SK-N-SH treated with all-trans-retinoic acid at 6 μM for 48 hours (cell line): ENCODE measurements around the gene CPVL.

Source experiments
- BACH2 ChIP-seq: fragments of 250-450 bp; sonication (Bioruptor Pico); IDR thresholded peaks from 2 replicates; pipeline ENCODE4 v1.9.0; 2021; ENCODE audit warnings: mild to moderate bottlenecking, borderline replicate concordance
- CREB5 ChIP-seq: fragments of 250-450 bp; sonication (Bioruptor Pico); IDR thresholded peaks from 2 replicates; pipeline ENCODE4 v1.5.1; 2020; ENCODE audit warnings: low read depth, mild to moderate bottlenecking, moderate library complexity
- CSDC2 ChIP-seq: fragments of 250-450 bp; sonication (Bioruptor Pico); IDR thresholded peaks from 2 replicates; pipeline ENCODE4 v1.5.0; 2020; ENCODE audit warnings: mild to moderate bottlenecking, moderate library complexity
- PATZ1 ChIP-seq: fragments of 250-450 bp; sonication (Bioruptor Pico); IDR thresholded peaks from 2 replicates; pipeline ENCODE4 v1.8.0; 2020; ENCODE audit warnings: mild to moderate bottlenecking, moderate library complexity, borderline replicate concordance
- TCF4 ChIP-seq: fragments of 250-450 bp; sonication (Bioruptor Pico); IDR thresholded peaks from 2 replicates; pipeline ENCODE4 v1.8.0; 2021; ENCODE audit warnings: mild to moderate bottlenecking, moderate library complexity, borderline replicate concordance

GRCh38 chr7:29160080-29160479 lies 13.7 kb upstream of the CPVL start:
- TF ChIP-seq CREB5 (no peak), PATZ1 (CRISPR knock-in tag) (no peak), CSDC2 (no peak), BACH2 (CRISPR knock-in tag) (no peak), TCF4 (CRISPR knock-in tag) (0 out of 2 replicates have a peak, but pooled peaks have one; percentile 20)
